Effector memory CD8-positive, alpha-beta T cell (primary cell): ENCODE measurements around the gene RAB35.
"Not testable (repeated sequence)": the region's sequence is repeated elsewhere in the genome, so short reads cannot be mapped to it uniquely, and the experiment has no call there.

Source experiments
- ATAC-seq: fragments of 150-1000 bp; cut with Tn5 transposase; replicated peaks from 2 replicates; pipeline ENCODE4 v1.10.0; 2021; ENCODE audit warnings: mild to moderate bottlenecking, moderate library complexity
- DNase-seq, 3 experiments: peaks; one replicate each; pipeline ENCODE4 v3.0.0; 2021
- H3K27ac Mint-ChIP-seq, 2 donors: one replicate each; pipeline ENCODE4 v1.8.0; 2022; ENCODE audit warnings: mild to moderate bottlenecking in 2 of 2, mixed read lengths in 2 of 2, moderate library complexity in 2 of 2
- H3K27me3 Mint-ChIP-seq, 2 donors: one replicate each; pipeline ENCODE4 v1.8.0; 2022; ENCODE audit warnings: mixed read lengths in 2 of 2
- H3K36me3 Mint-ChIP-seq: one replicate; pipeline ENCODE4 v1.8.0; 2022; ENCODE audit warnings: mild to moderate bottlenecking, moderate library complexity, mixed read lengths; ENCODE audit not compliant: insufficient read depth
- H3K4me1 Mint-ChIP-seq, 2 donors: one replicate each; pipeline ENCODE4 v1.8.0; 2022; ENCODE audit warnings: low read depth in 2 of 2, mixed read lengths in 2 of 2
- H3K4me3 Mint-ChIP-seq, 2 donors: one replicate each; pipeline ENCODE4 v1.8.0; 2022; ENCODE audit warnings: mild to moderate bottlenecking in 2 of 2, mixed read lengths in 2 of 2, moderate library complexity in 2 of 2
- H3K9me3 Mint-ChIP-seq, 2 donors: one replicate each; pipeline ENCODE4 v1.8.0; 2022; ENCODE audit warnings: mixed read lengths in 2 of 2

RAB35 gene

GRCh38 chr12:120064054-120064940 is 52.3 kb downstream of the RAB35 start:
- peaks cover 0 to 6% of the 10 kb centered on the region in 2 donors for H3K4me1 Mint-ChIP-seq
- H3K27ac Mint-ChIP-seq: peak overlapping the region; percentile 68 to 69

GRCh38 chr12:120062976-120063579 is 53.5 kb downstream of the RAB35 start:
- Mint-ChIP-seq H3K9me3 (no peaks in the 10 kb centered on the region), H3K27ac (peak overlapping the region; percentile 49 to 64), H3K4me1 (peaks cover 0 to 6% of the 10 kb centered on the region in 2 donors), H3K36me3 (peaks cover 12% of the 10 kb centered on the region), H3K4me3 (no peak overlapping the region), H3K27me3 (no peaks in the 10 kb centered on the region)
- DNase-seq: no peak
- ATAC-seq: no peak

More at GRCh38 chr12:120064054-120064940, 52.3 kb downstream of the RAB35 start:
- Mint-ChIP-seq H3K27me3 (no peaks in the 10 kb centered on the region), H3K36me3 (peaks cover 12% of the 10 kb centered on the region), H3K4me3 (no peak overlapping the region), H3K9me3 (no peaks in the 10 kb centered on the region)
- DNase-seq (no peak), ATAC-seq (no peak)

GRCh38 chr12:120061575-120062214 is 54.9 kb downstream of the RAB35 start:
- Mint-ChIP-seq H3K27ac (peak overlapping the region in 1 of 2 donors; percentile 64), H3K9me3 (no peaks in the 10 kb centered on the region), H3K27me3 (no peaks in the 10 kb centered on the region), H3K36me3 (peaks cover 12% of the 10 kb centered on the region), H3K4me3 (no peak overlapping the region), H3K4me1 (peaks cover 0 to under 1% of the 10 kb centered on the region in 2 donors)
- DNase-seq: no peak
- ATAC-seq: no peak

- no peak for DNase-seq
- Mint-ChIP-seq H3K27ac (peak overlapping the region in 1 of 2 donors; percentile 53), H3K27me3 (no peaks in the 10 kb centered on the region), H3K36me3 (peaks cover 8% of the 10 kb centered on the region), H3K4me1 (peaks cover 0 to 3% of the 10 kb centered on the region in 2 donors), H3K9me3 (no peaks in the 10 kb centered on the region), H3K4me3 (no peak overlapping the region)
- ATAC-seq: no peak
These were observed 55.8 kb downstream of the RAB35 start for GRCh38 chr12:120060717-120061116.

GRCh38 chr12:120060196-120060595 is 56.4 kb downstream of the RAB35 start:
- peak overlapping the region in 1 of 2 donors; percentile 60 for H3K27ac Mint-ChIP-seq
- H3K4me1 Mint-ChIP-seq: peaks cover 0 to 3% of the 10 kb centered on the region in 2 donors
- DNase-seq (no peak), ATAC-seq (no peak)
- H3K4me3 Mint-ChIP-seq: no peak overlapping the region
- H3K9me3 Mint-ChIP-seq: no peaks in the 10 kb centered on the region
- peaks cover 8% of the 10 kb centered on the region for H3K36me3 Mint-ChIP-seq
- H3K27me3 Mint-ChIP-seq: no peaks in the 10 kb centered on the region

- H3K27me3 Mint-ChIP-seq: no peaks in the 10 kb centered on the region
- H3K36me3 Mint-ChIP-seq: peaks cover 3% of the 10 kb centered on the region
- no peaks in the 10 kb centered on the region for H3K9me3 Mint-ChIP-seq
- DNase-seq: no peak
- peaks cover 8 to 12% of the 10 kb centered on the region in 2 donors for H3K4me1 Mint-ChIP-seq
- H3K4me3 Mint-ChIP-seq: no peak overlapping the region
- ATAC-seq: no peak
- peak overlapping the region in 1 of 2 donors; percentile 44 for H3K27ac Mint-ChIP-seq
These were observed 59.8 kb downstream of the RAB35 start for GRCh38 chr12:120056739-120057138.

GRCh38 chr12:120055231-120056000 is 61.1 kb downstream of the RAB35 start:
- DNase-seq: no peak
- Mint-ChIP-seq H3K27ac (no peak overlapping the region), H3K4me3 (no peak overlapping the region), H3K9me3 (no peaks in the 10 kb centered on the region), H3K27me3 (no peaks in the 10 kb centered on the region), H3K4me1 (peaks cover 8 to 17% of the 10 kb centered on the region in 2 donors), H3K36me3 (peaks cover 3% of the 10 kb centered on the region)
- ATAC-seq: no peak

GRCh38 chr12:120054293-120054692 is 62.3 kb downstream of the RAB35 start:
- ATAC-seq: no peak
- H3K27ac Mint-ChIP-seq: peak overlapping the region in 1 of 2 donors; percentile 38
- H3K36me3 Mint-ChIP-seq: peaks cover 3% of the 10 kb centered on the region
- H3K27me3 Mint-ChIP-seq: no peaks in the 10 kb centered on the region
- H3K4me3 Mint-ChIP-seq: no peak overlapping the region
- DNase-seq: no peak
- H3K4me1 Mint-ChIP-seq: peaks cover 9 to 26% of the 10 kb centered on the region in 2 donors
- H3K9me3 Mint-ChIP-seq: no peaks in the 10 kb centered on the region

GRCh38 chr12:120051535-120051934 is 65.0 kb downstream of the RAB35 start:
- H3K27ac Mint-ChIP-seq: no peak overlapping the region
- H3K4me1 Mint-ChIP-seq: peaks cover 20 to 49% of the 10 kb centered on the region in 2 donors
- ATAC-seq (no peak), DNase-seq (no peak)
- no peak overlapping the region for H3K4me3 Mint-ChIP-seq
- H3K36me3 Mint-ChIP-seq: peaks cover 3% of the 10 kb centered on the region
- H3K27me3 Mint-ChIP-seq: no peaks in the 10 kb centered on the region
- H3K9me3 Mint-ChIP-seq: no peaks in the 10 kb centered on the region

- Mint-ChIP-seq H3K27ac (peak overlapping the region; percentile 86 to 90), H3K36me3 (peaks cover 3% of the 10 kb centered on the region)
These were observed 67.1 kb downstream of the RAB35 start for GRCh38 chr12:120049426-120049825.

GRCh38 chr12:120048263-120048662 is 68.3 kb downstream of the RAB35 start:
- peak; percentile 95 for ATAC-seq
- H3K4me3 Mint-ChIP-seq: peak overlapping the region; percentile 49 to 66
- H3K36me3 Mint-ChIP-seq: peaks cover 3% of the 10 kb centered on the region
- H3K27me3 Mint-ChIP-seq: no peaks in the 10 kb centered on the region
- H3K4me1 Mint-ChIP-seq: peaks cover 21 to 50% of the 10 kb centered on the region in 2 donors
- H3K9me3 Mint-ChIP-seq: no peaks in the 10 kb centered on the region
- DNase-seq: no peak
- peak overlapping the region; percentile 86 to 90 for H3K27ac Mint-ChIP-seq

More at GRCh38 chr12:120049426-120049825, 67.1 kb downstream of the RAB35 start:
- no peaks in the 10 kb centered on the region for H3K27me3 Mint-ChIP-seq
- H3K9me3 Mint-ChIP-seq: no peaks in the 10 kb centered on the region
- peaks cover 21 to 55% of the 10 kb centered on the region in 2 donors for H3K4me1 Mint-ChIP-seq
- no peak overlapping the region for H3K4me3 Mint-ChIP-seq
- DNase-seq (no peak), ATAC-seq (no peak)

GRCh38 chr12:120047072-120047471 is 69.5 kb downstream of the RAB35 start:
- no peak for ATAC-seq
- Mint-ChIP-seq H3K4me3 (no peak overlapping the region), H3K36me3 (peaks cover 7% of the 10 kb centered on the region), H3K4me1 (peaks cover 17 to 47% of the 10 kb centered on the region in 2 donors), H3K9me3 (no peaks in the 10 kb centered on the region), H3K27me3 (no peaks in the 10 kb centered on the region), H3K27ac (peak overlapping the region; percentile 19 to 90)
- no peak for DNase-seq

GRCh38 chr12:120045367-120045766 is 71.2 kb downstream of the RAB35 start:
- H3K27ac Mint-ChIP-seq, DNase-seq, H3K4me3 Mint-ChIP-seq, ATAC-seq, H3K27me3 Mint-ChIP-seq, H3K36me3 Mint-ChIP-seq, H3K9me3 Mint-ChIP-seq: not testable (repeated sequence)
- H3K4me1 Mint-ChIP-seq: peaks cover 22 to 48% of the 10 kb centered on the region in 2 donors
